ENCODE results near the gene INPP5E.

INPP5E gene

GRCh38 chr9:136433043-136433715 is 6.5 kb downstream of the INPP5E start:
- TF ChIP-seq CTCF (IDR thresholded peaks at IDR 0.05; ENCODE audit: control insufficient read depth, extremely low read depth, insufficient read depth), result no peak
- H3K4me3 ChIP-seq (ENCODE audit: low read depth, low read length), result no peak overlapping the region
- DNase-seq (ENCODE audit: low read depth), result no peak

- H3K4me3 ChIP-seq (ENCODE audit: low read depth, low read length), result no peak overlapping the region
- no peak for DNase-seq (ENCODE audit: low read depth)
- TF ChIP-seq CTCF (IDR thresholded peaks at IDR 0.05; ENCODE audit: control insufficient read depth, extremely low read depth, insufficient read depth), result no peak
These were observed 7.1 kb downstream of the INPP5E start for GRCh38 chr9:136432591-136432990.

- no peak overlapping the region for H3K4me3 ChIP-seq (ENCODE audit: low read depth, low read length)
- DNase-seq (ENCODE audit: low read depth), result no peak
- no peak for TF ChIP-seq CTCF (IDR thresholded peaks at IDR 0.05; ENCODE audit: control insufficient read depth, extremely low read depth, insufficient read depth)
These were observed 7.8 kb downstream of the INPP5E start for GRCh38 chr9:136431782-136432350.

- H3K4me3 ChIP-seq (ENCODE audit: low read depth, low read length), result no peak overlapping the region
- no peak for DNase-seq (ENCODE audit: low read depth)
- TF ChIP-seq CTCF (IDR thresholded peaks at IDR 0.05; ENCODE audit: control insufficient read depth, extremely low read depth, insufficient read depth), result no peak
These were observed 8.9 kb downstream of the INPP5E start for GRCh38 chr9:136430588-136431234.

GRCh38 chr9:136429683-136430491 is 9.8 kb downstream of the INPP5E start:
- TF ChIP-seq CTCF (IDR thresholded peaks at IDR 0.05; ENCODE audit: control insufficient read depth, extremely low read depth, insufficient read depth), result no peak
- no peak overlapping the region for H3K4me3 ChIP-seq (ENCODE audit: low read depth, low read length)
- DNase-seq (ENCODE audit: low read depth), result no peak

- no peak for TF ChIP-seq CTCF (IDR thresholded peaks at IDR 0.05; ENCODE audit: control insufficient read depth, extremely low read depth, insufficient read depth)
- no peak for DNase-seq (ENCODE audit: low read depth)
- H3K4me3 ChIP-seq (ENCODE audit: low read depth, low read length), result no peak overlapping the region
These were observed 10.5 kb downstream of the INPP5E start for GRCh38 chr9:136429075-136429628.

Measured in LNCaP clone FGC (cell line).